KMS-11 (cell line): Measurements from ENCODE around the gene TSPAN18.

Experiments used
- H2AFZ ChIP-seq: fragments of 200-600 bp; sonication (generic); 2 replicates; pipeline ENCODE4 v1.6.1; 2016; ENCODE audit warnings: antibody characterized with exemption, mixed run types, low read depth
- H3K27ac ChIP-seq: fragments of 200-600 bp; sonication (generic); 2 replicates; pipeline ENCODE4 v1.6.1; 2016; ENCODE audit warnings: mild to moderate bottlenecking, mixed run types
- H3K27me3 ChIP-seq: fragments of 200-600 bp; sonication (generic); 2 replicates; pipeline ENCODE4 v1.6.1; 2017; ENCODE audit warnings: mild to moderate bottlenecking, low read depth, mixed run types, moderate library complexity; ENCODE audit not compliant: insufficient read depth
- H3K36me3 ChIP-seq: fragments of 200-600 bp; sonication (generic); 2 replicates; pipeline ENCODE4 v1.6.1; 2017; ENCODE audit warnings: mild to moderate bottlenecking, mixed run types; ENCODE audit not compliant: insufficient read depth
- H3K4me1 ChIP-seq: fragments of 200-600 bp; sonication (generic); 2 replicates; pipeline ENCODE4 v1.6.1; 2016; ENCODE audit warnings: mild to moderate bottlenecking, low read depth, mixed run types; ENCODE audit not compliant: poor library complexity, severe bottlenecking
- H3K4me2 ChIP-seq: fragments of 200-600 bp; sonication (generic); 2 replicates; pipeline ENCODE4 v1.7.0; 2016; ENCODE audit warnings: mild to moderate bottlenecking, mixed run types
- H3K4me3 ChIP-seq: fragments of 200-600 bp; sonication (generic); IDR thresholded peaks from 2 replicates; pipeline ENCODE4 v1.6.1; 2017; ENCODE audit warnings: low read depth, low read length, mixed read lengths; ENCODE audit not compliant: insufficient read depth
- H3K79me2 ChIP-seq: fragments of 200-600 bp; sonication (generic); 2 replicates; pipeline ENCODE4 v1.6.1; 2016; ENCODE audit warnings: low read depth, mixed run types; ENCODE audit not compliant: insufficient read depth
- H3K9ac ChIP-seq: fragments of 200-600 bp; sonication (generic); 2 replicates; pipeline ENCODE4 v1.6.1; 2016; ENCODE audit warnings: mild to moderate bottlenecking, mixed run types
- H4K20me1 ChIP-seq: fragments of 200-600 bp; sonication (generic); 2 replicates; pipeline ENCODE4 v1.6.1; 2016; ENCODE audit warnings: mild to moderate bottlenecking, mixed run types; ENCODE audit not compliant: insufficient read depth
- TF ChIP-seq, protein P1 (sequence below): fragments of 200-600 bp; sonication (generic); conservative IDR thresholded peaks from 2 replicates; pipeline ENCODE4 v1.6.1; 2017; ENCODE audit warnings: low read depth, mild to moderate bottlenecking, antibody characterized with exemption, low read length, moderate library complexity, mixed read lengths

Gene TSPAN18

DNA sequence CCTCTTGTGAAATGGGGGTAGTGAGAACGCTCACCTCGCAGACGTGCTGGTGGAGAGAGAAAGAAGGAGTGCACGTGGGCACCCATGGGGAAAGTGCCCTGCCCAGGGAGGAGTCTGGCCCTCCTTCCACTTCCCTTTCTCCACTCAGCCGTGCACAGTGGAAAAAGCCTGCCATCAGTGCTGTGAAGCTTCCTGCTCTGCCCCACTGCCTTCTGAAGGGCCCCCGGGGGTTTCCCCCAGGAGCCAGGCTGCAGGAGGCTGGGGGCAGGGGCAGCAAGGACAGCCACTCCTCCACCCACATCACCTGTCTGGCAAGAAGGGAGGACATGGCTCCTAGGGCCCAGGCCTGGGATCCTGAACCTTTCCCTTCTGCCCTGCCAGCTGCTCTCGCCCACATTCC, 216.4 kb downstream of the TSPAN18 start:
- Histone ChIP-seq H3K27ac (no peak overlapping the region), H3K27me3 (no peaks in the 10 kb centered on the region), H3K36me3 (no peaks in the 10 kb centered on the region), H3K9ac (no peak overlapping the region), H3K4me1 (no peaks in the 10 kb centered on the region), H3K79me2 (no peaks in the 10 kb centered on the region), H3K4me2 (no peak overlapping the region), H2AFZ (no peak overlapping the region), H4K20me1 (no peaks in the 10 kb centered on the region), H3K4me3 (no peak overlapping the region)
- TF ChIP-seq, protein P1, sequence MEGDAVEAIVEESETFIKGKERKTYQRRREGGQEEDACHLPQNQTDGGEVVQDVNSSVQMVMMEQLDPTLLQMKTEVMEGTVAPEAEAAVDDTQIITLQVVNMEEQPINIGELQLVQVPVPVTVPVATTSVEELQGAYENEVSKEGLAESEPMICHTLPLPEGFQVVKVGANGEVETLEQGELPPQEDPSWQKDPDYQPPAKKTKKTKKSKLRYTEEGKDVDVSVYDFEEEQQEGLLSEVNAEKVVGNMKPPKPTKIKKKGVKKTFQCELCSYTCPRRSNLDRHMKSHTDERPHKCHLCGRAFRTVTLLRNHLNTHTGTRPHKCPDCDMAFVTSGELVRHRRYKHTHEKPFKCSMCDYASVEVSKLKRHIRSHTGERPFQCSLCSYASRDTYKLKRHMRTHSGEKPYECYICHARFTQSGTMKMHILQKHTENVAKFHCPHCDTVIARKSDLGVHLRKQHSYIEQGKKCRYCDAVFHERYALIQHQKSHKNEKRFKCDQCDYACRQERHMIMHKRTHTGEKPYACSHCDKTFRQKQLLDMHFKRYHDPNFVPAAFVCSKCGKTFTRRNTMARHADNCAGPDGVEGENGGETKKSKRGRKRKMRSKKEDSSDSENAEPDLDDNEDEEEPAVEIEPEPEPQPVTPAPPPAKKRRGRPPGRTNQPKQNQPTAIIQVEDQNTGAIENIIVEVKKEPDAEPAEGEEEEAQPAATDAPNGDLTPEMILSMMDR, result no peak

- Histone ChIP-seq H3K27me3 (no peaks in the 10 kb centered on the region), H3K4me2 (no peak overlapping the region), H3K36me3 (no peaks in the 10 kb centered on the region), H3K4me1 (no peaks in the 10 kb centered on the region), H2AFZ (no peak overlapping the region), H3K27ac (no peak overlapping the region), H3K9ac (no peak overlapping the region), H3K79me2 (no peaks in the 10 kb centered on the region), H4K20me1 (no peaks in the 10 kb centered on the region), H3K4me3 (no peak overlapping the region)
- TF ChIP-seq, protein P1, result no peak
Measured at GRCh38 chr11:44943696-44944095, 216.9 kb downstream of the TSPAN18 start.

- H3K79me2 ChIP-seq, result no peaks in the 10 kb centered on the region
Measured at GRCh38 chr11:44944181-44944852, 217.6 kb downstream of the TSPAN18 start.

GRCh38 chr11:44944853-44945235, 218.1 kb downstream of the TSPAN18 start:
- Histone ChIP-seq H3K79me2 (no peaks in the 10 kb centered on the region), H4K20me1 (no peaks in the 10 kb centered on the region), H3K9ac (no peak overlapping the region), H2AFZ (no peak overlapping the region), H3K27ac (no peak overlapping the region), H3K4me2 (no peak overlapping the region), H3K4me1 (no peaks in the 10 kb centered on the region), H3K36me3 (no peaks in the 10 kb centered on the region), H3K4me3 (no peak overlapping the region), H3K27me3 (no peaks in the 10 kb centered on the region)
- TF ChIP-seq, protein P1, result no peak

More at GRCh38 chr11:44944181-44944852, 217.6 kb downstream of the TSPAN18 start:
- Histone ChIP-seq H3K9ac (no peak overlapping the region), H3K4me3 (no peak overlapping the region), H3K4me1 (no peaks in the 10 kb centered on the region), H2AFZ (no peak overlapping the region), H3K27me3 (no peaks in the 10 kb centered on the region), H4K20me1 (no peaks in the 10 kb centered on the region), H3K4me2 (no peak overlapping the region), H3K27ac (no peak overlapping the region), H3K36me3 (no peaks in the 10 kb centered on the region)
- TF ChIP-seq, protein P1, result no peak
